K562 treated with DMSO at 1 percent for 12 hours (cell line): ENCODE data around the gene MS4A12. TPM values are rescaled to one million over a fixed set of nuclear protein-coding genes. Genes with fewer than 3 reads are reported as not detected.

Source experiments
- total RNA-seq: library from RNA; unstranded; fragments of 300-600 nt; gene quantifications from 2 replicates; pipeline ENCODE4 v1.2.3, GENCODE V29; 2022; ENCODE audit not compliant: insufficient read depth

MS4A12 gene, protein sequence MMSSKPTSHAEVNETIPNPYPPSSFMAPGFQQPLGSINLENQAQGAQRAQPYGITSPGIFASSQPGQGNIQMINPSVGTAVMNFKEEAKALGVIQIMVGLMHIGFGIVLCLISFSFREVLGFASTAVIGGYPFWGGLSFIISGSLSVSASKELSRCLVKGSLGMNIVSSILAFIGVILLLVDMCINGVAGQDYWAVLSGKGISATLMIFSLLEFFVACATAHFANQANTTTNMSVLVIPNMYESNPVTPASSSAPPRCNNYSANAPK
- not detected in 2 replicates for total RNA-seq

GRCh38 chr11:60492488-60493009 lies at the start of gene MS4A12:
Gene MS4A12, plus strand, starts transcription at chr11:60492778. Its CDS starts 4,541 bp downstream, at chr11:60497319.

DNA sequence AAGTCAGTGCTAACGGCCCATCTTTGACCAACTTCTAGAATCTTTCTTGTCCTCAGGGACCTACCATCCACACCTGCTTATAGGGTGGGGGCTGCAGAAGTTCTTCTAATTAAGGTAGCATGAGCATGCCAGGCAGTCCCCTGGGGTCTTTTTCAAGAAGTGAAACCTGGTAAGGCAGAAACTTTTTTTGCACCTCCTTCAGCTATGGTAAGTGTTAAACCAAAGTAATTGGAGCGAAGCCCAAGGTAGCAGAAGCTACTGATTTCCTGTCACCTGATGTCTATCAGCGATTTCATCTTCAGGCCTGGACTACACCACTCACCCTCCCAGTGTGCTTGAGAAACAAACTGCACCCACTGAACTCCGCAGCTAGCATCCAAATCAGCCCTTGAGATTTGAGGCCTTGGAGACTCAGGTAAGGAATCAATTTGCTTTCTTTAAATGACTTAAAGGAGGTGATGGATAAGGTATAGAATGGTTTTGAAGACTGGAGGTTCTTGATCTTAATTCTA lies 37.0 kb upstream of the MS4A12 start, which contains the start of gene MS4A1:
TSS of gene MS4A1 (plus strand) at position 317 of the 512 bp plus-strand sequence. CDS start 6,528 bp downstream, outside the sequence.

DNA sequence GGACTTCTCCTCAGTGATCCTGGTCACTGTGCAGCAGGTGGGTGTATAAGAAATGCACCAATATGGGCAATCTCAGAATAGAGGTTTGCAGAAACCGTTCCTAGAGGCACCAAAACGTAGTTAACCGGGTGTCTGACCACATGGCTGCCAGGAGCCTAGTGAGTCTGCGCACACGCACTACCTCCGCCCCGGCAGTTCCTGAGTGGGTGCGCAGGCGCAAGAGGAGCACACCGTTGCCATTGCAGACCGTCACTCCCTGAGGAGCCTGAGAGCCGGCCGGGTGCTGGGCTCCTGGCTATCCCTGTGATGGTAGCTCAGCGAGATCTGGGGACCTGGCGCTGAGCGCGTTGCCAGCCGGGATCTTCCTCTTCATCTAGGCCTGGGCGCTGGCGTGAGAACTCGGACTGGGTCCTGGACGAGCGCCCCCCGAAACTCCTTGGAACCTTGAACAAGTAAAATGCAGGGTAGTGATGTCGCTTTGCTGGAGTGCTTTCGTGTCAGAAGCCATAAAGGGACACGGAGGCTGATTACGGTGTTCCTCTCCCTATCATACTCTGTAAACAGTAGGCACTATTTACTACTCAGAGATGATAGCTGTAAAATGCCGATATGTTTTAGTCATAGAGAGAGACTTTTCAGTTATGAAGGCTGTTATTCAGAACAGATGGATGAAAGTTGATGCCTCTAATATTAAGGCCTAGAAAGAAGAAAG lies 22.7 kb downstream of the MS4A12 start, which contains the start of gene MS4A13:
TSS of gene MS4A13 (plus strand) at position 249 of the 712 bp plus-strand sequence. CDS start 2,692 bp downstream, outside the sequence.

Other genes starting within 250 kb of the MS4A12 start
- gene MS4A4E, start 249.6 kb upstream of the MS4A12 start, total RNA-seq: 0.72 TPM in 1 of 2 replicates, not detected in the other
- gene MS4A4A, start 212.1 kb upstream of the MS4A12 start, total RNA-seq: 1.9 TPM in 1 of 2 replicates, not detected in the other
- gene MS4A6E, start 165.5 kb upstream of the MS4A12 start, total RNA-seq: not detected in 2 replicates
- not detected in 2 replicates for gene MS4A7, start 114.2 kb upstream of the MS4A12 start, total RNA-seq
- gene MS4A14, start 96.3 kb upstream of the MS4A12 start, total RNA-seq: not detected in 2 replicates
- not detected in 2 replicates for gene MS4A5, start 63.2 kb upstream of the MS4A12 start, total RNA-seq
- gene MS4A1, start 36.9 kb upstream of the MS4A12 start, total RNA-seq: not detected in 2 replicates
- not detected in 2 replicates for gene MS4A13, start 22.6 kb downstream of the MS4A12 start, total RNA-seq
- gene MS4A8, start 206.8 kb downstream of the MS4A12 start, total RNA-seq: not detected in 2 replicates
- gene MS4A18, start 231.9 kb downstream of the MS4A12 start, total RNA-seq: not detected in 2 replicates